ENCODE measurements around the gene RPUSD1.
"Not testable (repeated sequence)": the region's sequence is repeated elsewhere in the genome, so short reads cannot be mapped to it uniquely, and the experiment has no call there.

RPUSD1 gene

DNA sequence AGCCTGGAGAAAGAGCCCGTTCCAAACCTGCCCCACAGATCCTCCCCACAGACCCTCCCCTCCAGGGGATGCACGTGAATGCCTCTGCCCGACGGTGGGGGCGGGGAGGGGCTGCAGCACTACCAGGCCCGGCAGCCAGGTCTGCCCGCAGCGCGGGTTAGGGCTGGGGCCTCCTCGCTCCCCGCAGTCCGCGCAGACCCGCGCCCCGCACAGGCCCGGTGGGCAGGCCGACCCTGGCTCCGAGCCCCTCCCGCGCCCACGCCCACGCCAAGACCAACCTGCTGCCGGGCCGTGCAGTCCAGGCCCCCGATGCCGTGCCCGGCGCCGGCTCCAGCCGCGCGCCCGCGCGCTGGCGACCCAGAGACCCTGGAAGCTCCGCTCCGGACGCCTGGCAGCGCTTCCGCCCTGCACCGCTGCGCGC is at the start of gene RPUSD1:
Gene RPUSD1, minus strand, starts transcription at position 404 of the 421 bp plus-strand sequence. CDS start 644 bp downstream, outside the sequence.
- DNase-seq: peak; percentile 54

DNA sequence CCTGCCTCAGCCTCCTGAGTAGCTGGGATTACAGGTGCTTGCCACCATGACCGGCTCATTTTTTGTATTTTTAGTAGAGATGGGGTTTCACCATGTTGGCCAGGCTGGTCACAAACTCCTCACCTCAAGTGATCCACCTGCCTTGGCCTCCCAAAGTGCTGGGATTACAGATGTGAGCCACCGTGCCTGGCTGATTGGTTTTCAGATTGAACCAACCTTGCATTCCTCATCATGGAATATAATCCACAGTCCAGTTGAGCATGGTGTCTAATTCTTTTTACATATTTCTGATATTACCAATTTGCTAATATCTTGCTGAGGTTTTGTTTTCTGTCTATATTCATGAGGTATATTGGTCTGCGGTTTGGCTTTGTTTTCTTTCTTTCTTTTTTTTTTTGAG is 48.6 kb upstream of the RPUSD1 start:
- not testable (repeated sequence) for DNase-seq

DNA sequence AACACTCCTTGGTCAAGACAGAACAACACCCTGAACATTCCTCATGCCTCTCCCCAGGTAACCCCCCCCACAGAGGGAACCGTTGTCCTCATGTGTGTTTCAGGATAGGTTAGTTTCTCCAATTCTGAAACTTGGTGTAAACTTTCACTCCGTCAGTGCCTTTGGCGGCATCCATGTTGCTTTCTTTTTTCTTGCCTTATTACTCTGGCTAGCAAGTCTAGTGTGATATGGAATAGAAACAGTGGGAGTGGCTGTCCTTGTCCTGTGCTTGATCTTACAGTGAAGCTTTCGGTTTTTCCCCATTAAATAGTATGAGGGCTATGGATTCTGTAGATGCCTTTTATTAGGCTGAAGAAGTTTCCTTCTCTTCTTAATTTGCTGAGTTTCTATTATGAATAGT is 48.0 kb upstream of the RPUSD1 start:
- no peak for DNase-seq

DNA sequence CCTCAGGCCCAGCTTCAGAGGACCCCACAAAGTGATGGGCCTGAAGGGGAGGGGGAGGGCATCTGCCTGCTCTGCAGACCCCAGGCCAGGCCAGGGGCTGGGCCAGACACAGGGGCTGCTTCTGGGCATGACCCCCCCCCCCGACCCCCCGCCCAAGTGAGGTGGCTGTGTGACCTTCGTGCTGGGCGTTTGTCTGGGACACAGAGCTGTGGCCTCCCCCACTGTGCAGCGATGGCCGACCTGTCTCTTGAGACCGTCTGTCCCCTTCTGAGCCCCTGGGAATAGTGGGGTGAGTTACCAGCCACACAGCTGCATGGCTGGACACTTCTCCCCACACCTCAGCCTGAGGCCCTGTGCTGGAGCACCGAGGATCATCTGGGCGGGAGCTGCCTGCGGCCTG is 47.2 kb upstream of the RPUSD1 start:
- DNase-seq: no peak

DNA sequence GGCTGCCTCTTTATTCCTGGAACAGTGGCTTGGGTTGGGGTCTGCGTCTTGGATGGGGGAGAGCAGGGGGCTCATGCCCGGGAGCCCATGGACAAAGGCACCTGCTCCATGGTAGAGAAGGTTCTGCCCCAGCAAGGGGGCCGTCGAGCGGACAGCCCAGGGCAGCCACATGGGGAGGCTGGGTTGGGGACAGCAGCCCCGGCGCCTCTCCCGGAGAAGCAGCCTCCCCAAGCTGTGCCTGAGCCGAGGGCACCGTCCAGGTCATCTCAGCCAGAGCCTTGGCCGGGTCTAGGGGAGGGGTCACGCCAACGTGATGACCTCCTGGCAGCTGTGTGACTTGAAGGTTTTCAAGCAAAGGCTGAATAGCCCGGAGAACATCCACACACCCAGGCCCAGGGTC is 45.2 kb upstream of the RPUSD1 start:
- DNase-seq: no peak

GRCh38 chr16:832652-833336 is 44.6 kb upstream of the RPUSD1 start:
- DNase-seq: no peak

- DNase-seq: no peak
Measured at GRCh38 chr16:831571-832413, 43.6 kb upstream of the RPUSD1 start.

DNA sequence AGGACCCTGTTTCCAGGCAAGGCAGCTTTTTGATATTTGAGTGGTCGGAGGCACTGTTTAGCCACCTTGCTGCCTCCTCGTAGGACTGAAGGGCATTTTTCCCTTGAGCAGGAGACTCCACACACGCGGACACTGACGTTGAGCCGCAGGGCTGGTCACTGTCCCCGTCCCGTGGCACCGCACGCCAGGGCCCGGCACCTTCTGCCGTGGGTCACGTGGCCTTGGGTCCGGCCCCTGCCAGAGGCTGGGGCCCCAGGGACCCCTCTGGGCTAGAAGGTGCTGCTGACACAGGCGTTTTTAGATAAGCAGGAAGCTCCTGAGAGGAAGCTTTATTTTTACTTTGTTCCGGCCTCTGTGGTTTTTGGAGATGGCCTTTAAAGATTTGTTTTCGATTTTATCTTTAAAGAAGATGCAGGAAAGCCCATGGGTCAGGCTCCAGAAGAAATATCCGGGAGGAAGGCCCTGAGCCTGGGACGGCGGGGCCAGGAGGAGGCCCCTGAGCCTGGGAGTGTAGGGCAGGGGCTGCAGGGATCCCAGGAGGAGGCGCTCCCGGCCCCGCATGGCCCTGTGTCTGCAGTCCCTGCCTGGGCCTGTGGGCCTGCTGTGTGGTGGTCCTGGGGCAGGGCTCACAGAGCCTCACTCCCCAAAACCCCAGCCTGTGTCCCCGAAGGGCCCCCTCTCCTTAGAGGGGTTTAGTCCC is 42.8 kb upstream of the RPUSD1 start:
- peak; percentile 18 for DNase-seq

- no peak for DNase-seq
Measured at GRCh38 chr16:830107-830870, 42.1 kb upstream of the RPUSD1 start.

GRCh38 chr16:828891-829290 is 40.7 kb upstream of the RPUSD1 start:
- no peak for DNase-seq

- no peak for DNase-seq
Measured at GRCh38 chr16:827513-827912, 39.3 kb upstream of the RPUSD1 start.

DNA sequence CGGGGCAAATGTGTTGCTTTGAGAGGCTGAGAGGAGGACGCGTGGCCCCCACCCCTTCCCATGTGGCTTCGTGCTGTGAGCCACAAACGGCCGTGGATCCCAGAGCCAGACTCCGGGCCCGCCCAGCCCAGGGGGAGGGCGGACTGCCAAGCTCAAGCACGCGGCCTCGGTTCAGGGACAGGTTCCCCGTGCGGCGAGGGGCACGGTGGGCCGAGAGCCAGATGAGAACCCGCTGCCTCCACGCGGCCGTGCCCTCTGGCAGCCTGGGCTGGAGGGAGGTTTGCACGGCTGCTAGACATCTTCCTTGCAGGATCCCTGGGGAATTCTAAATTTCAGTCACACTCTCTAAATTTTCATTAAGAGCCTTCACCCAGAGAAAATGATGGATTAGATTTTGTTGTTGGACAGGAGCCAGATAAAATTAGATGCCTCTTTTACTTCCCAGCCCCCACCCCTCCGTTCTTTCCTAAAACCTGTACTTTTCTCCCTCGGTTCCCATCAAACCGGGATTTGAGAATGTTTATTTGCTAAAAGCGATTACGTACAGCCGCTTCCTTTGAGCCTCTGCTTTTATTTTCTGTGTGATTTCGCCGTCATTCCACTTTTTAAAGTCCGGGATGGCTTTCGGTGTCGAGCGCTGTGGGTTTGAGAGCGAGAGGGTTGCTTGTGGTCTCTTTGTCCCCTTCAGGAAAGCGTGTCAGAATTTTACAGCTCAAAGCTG is 37.3 kb upstream of the RPUSD1 start:
- no peak for DNase-seq

- DNase-seq: no peak
Measured at GRCh38 chr16:824601-825000, 36.4 kb upstream of the RPUSD1 start.

- DNase-seq: no peak
Measured at GRCh38 chr16:824194-824593, 36.0 kb upstream of the RPUSD1 start.

- DNase-seq: no peak
Measured at GRCh38 chr16:822909-823297, 34.7 kb upstream of the RPUSD1 start.

- DNase-seq: no peak
Measured at GRCh38 chr16:822174-822908, 34.2 kb upstream of the RPUSD1 start.

GRCh38 chr16:821751-822150 is 33.6 kb upstream of the RPUSD1 start:
- DNase-seq: no peak

GRCh38 chr16:820748-821147 is 32.6 kb upstream of the RPUSD1 start:
- DNase-seq: no peak

DNA sequence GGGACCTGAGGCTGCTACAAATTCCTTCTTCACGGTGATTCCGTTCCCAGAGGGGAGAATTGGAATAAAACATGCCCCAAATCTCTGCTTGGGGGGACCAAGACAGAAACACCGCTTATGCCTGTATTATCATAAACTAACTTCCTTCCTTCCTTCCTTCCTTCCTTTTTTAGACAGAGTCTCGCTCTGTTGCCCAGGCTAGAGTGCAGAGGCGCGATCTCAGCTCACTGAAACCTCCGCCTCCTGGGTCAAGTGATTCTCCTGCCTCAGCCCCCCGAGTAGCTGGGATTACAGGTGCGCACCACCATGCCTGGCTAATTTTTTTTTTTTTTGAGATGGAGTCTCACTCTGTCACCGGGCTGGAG is 31.8 kb upstream of the RPUSD1 start:
- not testable (repeated sequence) for DNase-seq

DNA sequence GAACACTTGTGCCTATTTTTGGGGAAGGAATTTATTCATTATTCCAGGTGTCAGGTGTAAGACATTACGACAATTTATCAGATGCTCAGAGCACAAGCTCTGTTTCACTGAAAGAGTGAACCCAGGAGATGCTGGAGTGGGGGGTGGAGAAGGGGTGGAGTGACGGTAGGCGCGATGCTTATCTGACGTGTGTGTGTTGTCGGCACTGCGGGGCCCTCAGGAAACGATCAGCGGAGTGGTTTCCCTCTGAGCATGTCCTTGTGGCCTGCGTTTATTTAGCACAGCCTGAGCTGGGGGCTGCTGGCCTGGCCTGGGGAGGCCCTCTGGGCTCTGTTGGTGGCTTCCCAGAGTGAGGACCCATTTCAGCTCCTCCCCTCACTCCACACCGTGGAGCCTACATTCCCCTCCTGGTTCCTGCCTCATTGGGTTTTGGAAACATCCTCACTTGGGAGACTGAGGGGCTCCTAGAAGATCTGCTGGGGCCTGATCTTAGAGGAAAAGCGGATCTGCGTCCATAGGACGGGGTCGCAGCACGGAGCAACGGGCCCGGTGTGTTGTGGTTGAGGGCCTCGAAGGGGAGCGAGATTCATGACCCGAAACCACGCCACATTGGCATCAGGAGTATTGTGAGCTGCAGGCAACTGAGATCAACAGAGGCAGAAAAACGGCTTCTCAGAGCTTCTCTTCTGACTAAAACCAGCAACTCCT is 31.3 kb upstream of the RPUSD1 start:
- peak; percentile 56 for DNase-seq

GRCh38 chr16:818592-818991 is 30.4 kb upstream of the RPUSD1 start:
- DNase-seq: no peak

Measured in hematopoietic multipotent progenitor cell treated with erythropoietin and hydrocortisone succinate and interleukin-3 and kit ligand, for 4 days (in vitro differentiated cells).